Astrocyte (in vitro differentiated cells and primary cell): Measurements from ENCODE around the gene DCDC2B. TPM values are rescaled to one million over a fixed set of nuclear protein-coding genes. Genes with fewer than 3 reads are reported as not detected.

Source experiments
- DNase-seq: peaks from one replicate; pipeline ENCODE4 v3.0.0-alpha.2; 2010; ENCODE audit warnings: low read depth
- FAIRE-seq: peaks from 2 replicates; lab custom pipeline; 2011; peaks lifted over from hg19 to GRCh38; lab: Jason Lieb, UNC
- H2AFZ ChIP-seq: 2 replicates; pipeline ENCODE4 v1.6.0; 2012; ENCODE audit warnings: low read depth, low read length, inconsistent platforms
- H3K27ac ChIP-seq: 2 replicates; pipeline ENCODE4 v1.5.1; 2011; ENCODE audit warnings: low read depth, low read length, inconsistent platforms
- H3K27me3 ChIP-seq: 2 replicates; pipeline ENCODE4 v1.6.0; 2011; ENCODE audit warnings: low read length, inconsistent platforms; ENCODE audit not compliant: insufficient read depth
- H3K36me3 ChIP-seq: 2 replicates; pipeline ENCODE4 v1.5.1; 2011; ENCODE audit warnings: low read length, inconsistent platforms; ENCODE audit not compliant: insufficient read depth
- H3K4me1 ChIP-seq: 2 replicates; pipeline ENCODE4 v1.5.1; 2011; ENCODE audit warnings: low read length, inconsistent platforms; ENCODE audit not compliant: insufficient read depth
- H3K4me2 ChIP-seq: 2 replicates; pipeline ENCODE4 v1.6.0; 2012; ENCODE audit warnings: low read length, inconsistent platforms
- H3K4me3 ChIP-seq: 2 replicates; pipeline ENCODE4 v1.5.1; 2011; ENCODE audit warnings: low read depth, mild to moderate bottlenecking, low read length, inconsistent platforms; ENCODE audit not compliant: insufficient read depth
- H3K79me2 ChIP-seq: 2 replicates; pipeline ENCODE4 v1.6.0; 2012; ENCODE audit warnings: mild to moderate bottlenecking, low read length, inconsistent platforms; ENCODE audit not compliant: insufficient read depth
- H3K9ac ChIP-seq: 2 replicates; pipeline ENCODE4 v1.6.0; 2012; ENCODE audit warnings: mild to moderate bottlenecking, low read length, inconsistent platforms
- H3K9me3 ChIP-seq: 2 replicates; pipeline ENCODE4 v1.5.1; 2012; ENCODE audit warnings: low read depth, mild to moderate bottlenecking, low read length, inconsistent platforms; ENCODE audit not compliant: insufficient read depth
- H4K20me1 ChIP-seq: 2 replicates; pipeline ENCODE4 v1.6.0; 2012; ENCODE audit warnings: low read length, inconsistent platforms; ENCODE audit not compliant: insufficient read depth
- H3K27ac Mint-ChIP-seq: one replicate; pipeline ENCODE4 v1.8.0; 2021; ENCODE audit warnings: mild to moderate bottlenecking, mixed read lengths; ENCODE audit not compliant: unreplicated experiment
- H3K27me3 Mint-ChIP-seq: one replicate; pipeline ENCODE4 v1.8.0; 2021; ENCODE audit warnings: low read depth, mixed read lengths; ENCODE audit not compliant: unreplicated experiment
- H3K36me3 Mint-ChIP-seq: one replicate; pipeline ENCODE4 v1.8.0; 2021; ENCODE audit warnings: low read depth, mixed read lengths; ENCODE audit not compliant: unreplicated experiment
- H3K4me1 Mint-ChIP-seq: one replicate; pipeline ENCODE4 v1.8.0; 2021; ENCODE audit warnings: low read depth, mixed read lengths; ENCODE audit not compliant: unreplicated experiment
- H3K4me3 Mint-ChIP-seq: one replicate; pipeline ENCODE4 v1.8.0; 2021; ENCODE audit warnings: mild to moderate bottlenecking, moderate library complexity, mixed read lengths; ENCODE audit not compliant: unreplicated experiment
- H3K9me3 Mint-ChIP-seq: one replicate; pipeline ENCODE4 v1.8.0; 2021; ENCODE audit warnings: mild to moderate bottlenecking, mixed read lengths; ENCODE audit not compliant: unreplicated experiment
- EZH2 ChIP-seq: IDR thresholded peaks from 2 replicates; pipeline ENCODE4 v1.6.1; 2012; ENCODE audit warnings: mild to moderate bottlenecking, low read length, inconsistent platforms; ENCODE audit not compliant: insufficient read depth
- total RNA-seq: library from RNA; stranded (reverse); gene quantifications from 2 replicates; pipeline ENCODE4 v1.2.1, GENCODE V29; 2021
- TF ChIP-seq, protein P1 (sequence below): IDR thresholded peaks from 2 replicates; pipeline ENCODE4 v1.5.1; 2011; ENCODE audit warnings: low read depth, mild to moderate bottlenecking, inconsistent platforms, low read length, moderate library complexity; ENCODE audit not compliant: insufficient read depth

DCDC2B gene
- total RNA-seq, 1 donor from 2014 or later: not detected

GRCh38 chr1:32232558-32233304 lies 23.8 kb downstream of the DCDC2B start:
- peak overlapping the region; percentile 36 for H3K27ac Mint-ChIP-seq
- FAIRE-seq: no peak

DNA sequence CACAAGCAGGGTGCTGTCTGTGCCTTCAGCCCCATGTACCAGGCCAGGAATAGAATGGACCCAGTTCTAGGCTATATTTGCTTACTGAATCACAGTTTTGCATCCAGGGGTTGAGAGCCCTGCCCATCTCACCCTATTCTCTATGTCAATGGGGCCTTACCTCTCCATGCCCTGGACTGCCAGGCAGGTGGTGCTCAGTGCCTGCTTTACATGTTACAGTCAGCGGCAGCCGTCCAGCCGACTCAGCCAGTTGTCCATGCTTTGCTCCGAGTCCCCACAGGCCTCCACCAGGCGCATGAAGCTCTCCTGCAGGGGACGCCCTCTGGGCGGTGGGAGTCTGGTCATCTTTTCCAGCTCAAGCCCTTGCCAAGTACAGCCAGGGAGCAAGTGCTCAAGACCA lies 25.9 kb downstream of the DCDC2B start:
- Mint-ChIP-seq H3K27me3 (no peaks in the 10 kb centered on the region), H3K4me3 (no peak overlapping the region), H3K9me3 (no peaks in the 10 kb centered on the region), H3K4me1 (peaks cover 7% of the 10 kb centered on the region), H3K36me3 (peaks cover 8% of the 10 kb centered on the region), H3K27ac (no peak overlapping the region)
- no peaks in the 10 kb centered on the region for H3K79me2 ChIP-seq
- H3K9me3 ChIP-seq: no peaks in the 10 kb centered on the region
- peak overlapping the region; percentile 70 for H3K9ac ChIP-seq
- FAIRE-seq (no peak), DNase-seq (no peak)
- H3K36me3 ChIP-seq: peaks cover 11% of the 10 kb centered on the region
- H3K4me1 ChIP-seq: peaks cover 12% of the 10 kb centered on the region
- no peak overlapping the region for H2AFZ ChIP-seq
- no peak overlapping the region for H3K4me2 ChIP-seq
- H3K4me3 ChIP-seq: no peak overlapping the region
- TF ChIP-seq EZH2: no peak
- TF ChIP-seq, protein P1, sequence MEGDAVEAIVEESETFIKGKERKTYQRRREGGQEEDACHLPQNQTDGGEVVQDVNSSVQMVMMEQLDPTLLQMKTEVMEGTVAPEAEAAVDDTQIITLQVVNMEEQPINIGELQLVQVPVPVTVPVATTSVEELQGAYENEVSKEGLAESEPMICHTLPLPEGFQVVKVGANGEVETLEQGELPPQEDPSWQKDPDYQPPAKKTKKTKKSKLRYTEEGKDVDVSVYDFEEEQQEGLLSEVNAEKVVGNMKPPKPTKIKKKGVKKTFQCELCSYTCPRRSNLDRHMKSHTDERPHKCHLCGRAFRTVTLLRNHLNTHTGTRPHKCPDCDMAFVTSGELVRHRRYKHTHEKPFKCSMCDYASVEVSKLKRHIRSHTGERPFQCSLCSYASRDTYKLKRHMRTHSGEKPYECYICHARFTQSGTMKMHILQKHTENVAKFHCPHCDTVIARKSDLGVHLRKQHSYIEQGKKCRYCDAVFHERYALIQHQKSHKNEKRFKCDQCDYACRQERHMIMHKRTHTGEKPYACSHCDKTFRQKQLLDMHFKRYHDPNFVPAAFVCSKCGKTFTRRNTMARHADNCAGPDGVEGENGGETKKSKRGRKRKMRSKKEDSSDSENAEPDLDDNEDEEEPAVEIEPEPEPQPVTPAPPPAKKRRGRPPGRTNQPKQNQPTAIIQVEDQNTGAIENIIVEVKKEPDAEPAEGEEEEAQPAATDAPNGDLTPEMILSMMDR: no peak
- peak overlapping the region; percentile 91 for H3K27ac ChIP-seq
- no peaks in the 10 kb centered on the region for H3K27me3 ChIP-seq
- no peaks in the 10 kb centered on the region for H4K20me1 ChIP-seq

More at GRCh38 chr1:32232558-32233304, 23.8 kb downstream of the DCDC2B start:
- Mint-ChIP-seq H3K9me3 (no peaks in the 10 kb centered on the region), H3K36me3 (peaks cover 21% of the 10 kb centered on the region), H3K4me1 (peaks cover 7% of the 10 kb centered on the region), H3K27me3 (no peaks in the 10 kb centered on the region), H3K4me3 (no peak overlapping the region)
- Histone ChIP-seq H2AFZ (no peak overlapping the region), H3K27me3 (no peaks in the 10 kb centered on the region), H3K9me3 (no peaks in the 10 kb centered on the region), H3K4me1 (peaks cover 12% of the 10 kb centered on the region), H3K27ac (no peak overlapping the region), H3K79me2 (no peaks in the 10 kb centered on the region), H4K20me1 (peaks cover 6% of the 10 kb centered on the region), H3K4me3 (no peak overlapping the region), H3K36me3 (peaks cover 22% of the 10 kb centered on the region), H3K9ac (no peak overlapping the region), H3K4me2 (no peak overlapping the region)
- no peak for DNase-seq
- TF ChIP-seq, protein P1: no peak
- TF ChIP-seq EZH2: no peak

- no peak overlapping the region for H3K27ac ChIP-seq
- H3K4me2 ChIP-seq: no peak overlapping the region
- no peak overlapping the region for H2AFZ ChIP-seq
- no peaks in the 10 kb centered on the region for H3K27me3 ChIP-seq
- DNase-seq (no peak), FAIRE-seq (no peak)
- H3K27me3 Mint-ChIP-seq: no peaks in the 10 kb centered on the region
- no peaks in the 10 kb centered on the region for H4K20me1 ChIP-seq
- H3K4me3 ChIP-seq: no peak overlapping the region
- no peaks in the 10 kb centered on the region for H3K79me2 ChIP-seq
- no peaks in the 10 kb centered on the region for H3K36me3 ChIP-seq
- H3K36me3 Mint-ChIP-seq: peaks cover 2% of the 10 kb centered on the region
- peaks cover 28% of the 10 kb centered on the region for H3K4me1 ChIP-seq
- TF ChIP-seq, protein P1: no peak
- TF ChIP-seq EZH2: no peak
- no peaks in the 10 kb centered on the region for H3K9me3 ChIP-seq
- peaks cover 7% of the 10 kb centered on the region for H3K4me1 Mint-ChIP-seq
- H3K4me3 Mint-ChIP-seq: peak overlapping the region; percentile 67
- no peaks in the 10 kb centered on the region for H3K9me3 Mint-ChIP-seq
- H3K27ac Mint-ChIP-seq: peak overlapping the region; percentile 24
- H3K9ac ChIP-seq: no peak overlapping the region
These were observed 30.4 kb downstream of the DCDC2B start for GRCh38 chr1:32239337-32239736.
